Measurements from ENCODE around the gene RTF2. TPM values are rescaled to one million over a fixed set of nuclear protein-coding genes. Genes with fewer than 3 reads are reported as not detected.
"Not testable (repeated sequence)": the region's sequence is repeated elsewhere in the genome, so short reads cannot be mapped to it uniquely, and the experiment has no call there.

The RTF2 gene
- total RNA-seq, 1 experiment from 2014 or later = 171 TPM

- Histone ChIP-seq H3K9me3 (no peaks in the 10 kb centered on the region), H3K4me3 (no peak overlapping the region), H3K27me3 (no peaks in the 10 kb centered on the region), H3K36me3 (peaks cover 53% of the 10 kb centered on the region)
- DNase-seq = no peak
Observed at GRCh38 chr20:56513161-56514150, 45.0 kb downstream of the RTF2 start.

- DNase-seq = no peak
- H3K27me3 ChIP-seq = no peaks in the 10 kb centered on the region
- H3K9me3 ChIP-seq = no peaks in the 10 kb centered on the region
- peaks cover 73% of the 10 kb centered on the region for H3K36me3 ChIP-seq
- H3K4me3 ChIP-seq = no peak overlapping the region
Observed at GRCh38 chr20:56516631-56517030, 48.2 kb downstream of the RTF2 start.

- Histone ChIP-seq H3K4me3 (no peak overlapping the region), H3K27me3 (no peaks in the 10 kb centered on the region), H3K9me3 (no peaks in the 10 kb centered on the region), H3K36me3 (peaks cover 73% of the 10 kb centered on the region)
- DNase-seq = no peak
Observed at GRCh38 chr20:56517211-56517610, 48.8 kb downstream of the RTF2 start.

- peaks cover 71% of the 10 kb centered on the region for H3K36me3 ChIP-seq
Observed at GRCh38 chr20:56517641-56518040, 49.2 kb downstream of the RTF2 start.

GRCh38 chr20:56518126-56518525, 49.7 kb downstream of the RTF2 start:
- DNase-seq = no peak
- Histone ChIP-seq H3K27me3 (no peaks in the 10 kb centered on the region), H3K9me3 (no peaks in the 10 kb centered on the region), H3K36me3 (peaks cover 66% of the 10 kb centered on the region), H3K4me3 (no peak overlapping the region)

More at GRCh38 chr20:56517641-56518040, 49.2 kb downstream of the RTF2 start:
- H3K4me3 ChIP-seq = no peak overlapping the region
- H3K27me3 ChIP-seq = no peaks in the 10 kb centered on the region
- no peaks in the 10 kb centered on the region for H3K9me3 ChIP-seq
- no peak for DNase-seq

- Histone ChIP-seq H3K4me3 (no peak overlapping the region), H3K36me3 (peaks cover 64% of the 10 kb centered on the region), H3K9me3 (no peaks in the 10 kb centered on the region), H3K27me3 (no peaks in the 10 kb centered on the region)
- no peak for DNase-seq
Observed at GRCh38 chr20:56518721-56519398, 50.4 kb downstream of the RTF2 start.

- no peaks in the 10 kb centered on the region for H3K9me3 ChIP-seq
Observed at GRCh38 chr20:56519551-56519950, 51.1 kb downstream of the RTF2 start.

GRCh38 chr20:56520180-56520579, 51.8 kb downstream of the RTF2 start:
- Histone ChIP-seq H3K4me3 (no peak overlapping the region), H3K9me3 (no peaks in the 10 kb centered on the region), H3K36me3 (peaks cover 55% of the 10 kb centered on the region), H3K27me3 (no peaks in the 10 kb centered on the region)
- no peak for DNase-seq

More at GRCh38 chr20:56519551-56519950, 51.1 kb downstream of the RTF2 start:
- H3K4me3 ChIP-seq = no peak overlapping the region
- peaks cover 58% of the 10 kb centered on the region for H3K36me3 ChIP-seq
- no peaks in the 10 kb centered on the region for H3K27me3 ChIP-seq
- no peak for DNase-seq

GRCh38 chr20:56520746-56521354, 52.4 kb downstream of the RTF2 start:
- DNase-seq, H3K4me3 ChIP-seq, H3K27me3 ChIP-seq, H3K9me3 ChIP-seq: not testable (repeated sequence)
- peaks cover 51% of the 10 kb centered on the region for H3K36me3 ChIP-seq

- Histone ChIP-seq H3K36me3 (peaks cover 37% of the 10 kb centered on the region), H3K4me3 (no peak overlapping the region), H3K9me3 (no peaks in the 10 kb centered on the region), H3K27me3 (no peaks in the 10 kb centered on the region)
- DNase-seq = no peak
Observed at GRCh38 chr20:56522311-56522710, 53.9 kb downstream of the RTF2 start.

- not testable (repeated sequence) for DNase-seq, H3K9me3 ChIP-seq, H3K27me3 ChIP-seq, H3K4me3 ChIP-seq
- H3K36me3 ChIP-seq = peaks cover 17% of the 10 kb centered on the region
Observed at GRCh38 chr20:56524444-56524843, 56.0 kb downstream of the RTF2 start, which contains the start of gene FAM209A. Gene FAM209A (plus strand): TSS chr20:56524744. CDS start chr20:56524809, 65 bp downstream.

GRCh38 chr20:56527521-56527920, 59.1 kb downstream of the RTF2 start:
- Histone ChIP-seq H3K27me3 (no peaks in the 10 kb centered on the region), H3K4me3 (no peak overlapping the region), H3K36me3 (no peaks in the 10 kb centered on the region), H3K9me3 (no peaks in the 10 kb centered on the region)
- DNase-seq = no peak

GRCh38 chr20:56532946-56533345, 64.5 kb downstream of the RTF2 start, which contains the start of gene FAM209B:
Gene FAM209B (plus strand): TSS chr20:56533246. CDS start chr20:56533342, 96 bp downstream.
- H3K36me3 ChIP-seq, H3K9me3 ChIP-seq, H3K27me3 ChIP-seq, H3K4me3 ChIP-seq, DNase-seq: not testable (repeated sequence)

- H3K9me3 ChIP-seq = no peaks in the 10 kb centered on the region
- H3K27me3 ChIP-seq = no peaks in the 10 kb centered on the region
- no peak overlapping the region for H3K4me3 ChIP-seq
- no peaks in the 10 kb centered on the region for H3K36me3 ChIP-seq
- DNase-seq = no peak
Observed at GRCh38 chr20:56537997-56538396, 69.6 kb downstream of the RTF2 start.

- Histone ChIP-seq H3K27me3 (no peaks in the 10 kb centered on the region), H3K4me3 (no peak overlapping the region), H3K9me3 (no peaks in the 10 kb centered on the region), H3K36me3 (no peaks in the 10 kb centered on the region)
- no peak for DNase-seq
Observed at GRCh38 chr20:56540415-56540814, 72.0 kb downstream of the RTF2 start.

- Histone ChIP-seq H3K4me3 (no peak overlapping the region), H3K9me3 (no peaks in the 10 kb centered on the region), H3K36me3 (no peaks in the 10 kb centered on the region), H3K27me3 (no peaks in the 10 kb centered on the region)
- no peak for DNase-seq
Observed at GRCh38 chr20:56542489-56543030, 74.1 kb downstream of the RTF2 start.

- H3K27me3 ChIP-seq = no peaks in the 10 kb centered on the region
- H3K4me3 ChIP-seq = no peak overlapping the region
- H3K9me3 ChIP-seq = peaks cover 11% of the 10 kb centered on the region
- no peaks in the 10 kb centered on the region for H3K36me3 ChIP-seq
- no peak for DNase-seq
Observed at GRCh38 chr20:56551571-56551970, 83.1 kb downstream of the RTF2 start.

Data from MG63 (cell line).